D721Med (cell line): ENCODE results near the gene OR2AT4.

Source experiments
- DNase-seq: peaks from one replicate; pipeline ENCODE4 v3.0.0; 2011; ENCODE audit warnings: low spot score; ENCODE audit not compliant: insufficient read length
- FAIRE-seq: peaks from 2 replicates; lab custom pipeline; 2011; peaks lifted over from hg19 to GRCh38; lab: Jason Lieb, UNC
- CTCF ChIP-seq: IDR thresholded peaks from 2 replicates; pipeline ENCODE4 v1.5.1; 2012; ENCODE audit warnings: mild to moderate bottlenecking, control low read depth; ENCODE audit not compliant: insufficient read depth; ENCODE audit errors: missing control alignments

The OR2AT4 gene

GRCh38 chr11:75078233-75078632, 18.4 kb downstream of the OR2AT4 start:
- TF ChIP-seq CTCF = no peak
- no peak for FAIRE-seq
- no peak for DNase-seq

DNA sequence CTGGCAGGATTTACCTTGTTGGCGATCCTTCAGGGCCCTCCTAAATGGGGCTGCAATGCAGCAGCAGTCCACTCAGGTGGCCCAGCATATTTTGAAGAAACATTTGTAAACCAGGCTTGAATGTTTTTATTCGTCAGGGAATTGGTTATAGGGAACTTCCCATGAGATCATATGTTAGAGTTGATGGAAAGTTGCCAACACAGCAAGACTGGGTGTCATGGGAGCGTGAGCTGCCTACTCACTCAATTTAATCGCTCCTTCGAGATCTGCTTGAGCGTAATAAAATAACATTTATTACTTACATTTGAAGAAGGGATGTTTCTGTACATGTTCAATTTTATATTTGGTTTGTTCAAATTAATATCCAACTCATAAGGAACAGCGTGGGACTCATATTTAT, 19.4 kb downstream of the OR2AT4 start:
- no peak for DNase-seq
- no peak for FAIRE-seq
- no peak for TF ChIP-seq CTCF

GRCh38 chr11:75076671-75077070, 20.0 kb downstream of the OR2AT4 start:
- TF ChIP-seq CTCF = no peak
- FAIRE-seq (no peak), DNase-seq (no peak)

- no peak for TF ChIP-seq CTCF
- no peak for FAIRE-seq
- no peak for DNase-seq
These were observed 23.1 kb downstream of the OR2AT4 start for GRCh38 chr11:75073459-75074190.

DNA sequence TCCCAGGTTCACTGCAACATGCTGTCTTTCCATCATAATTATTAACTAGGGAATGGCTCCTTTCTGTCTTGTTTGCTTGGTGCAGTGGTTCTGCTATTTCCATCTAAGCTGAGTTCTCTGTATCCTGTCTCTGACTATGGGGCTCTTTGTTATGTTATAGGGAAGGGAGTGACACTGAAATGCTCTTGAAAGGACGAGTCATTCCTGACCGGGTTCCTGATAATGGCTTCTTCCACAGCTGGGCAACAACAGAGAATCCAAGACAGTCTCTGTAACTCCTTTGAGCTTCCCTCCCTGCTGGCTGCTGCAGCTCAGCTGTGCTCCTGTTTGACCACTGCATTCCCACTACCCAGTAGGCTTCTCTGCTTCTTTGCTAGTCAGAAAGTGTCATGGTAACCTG, 24.1 kb downstream of the OR2AT4 start:
- DNase-seq (no peak), FAIRE-seq (no peak)
- no peak for TF ChIP-seq CTCF

DNA sequence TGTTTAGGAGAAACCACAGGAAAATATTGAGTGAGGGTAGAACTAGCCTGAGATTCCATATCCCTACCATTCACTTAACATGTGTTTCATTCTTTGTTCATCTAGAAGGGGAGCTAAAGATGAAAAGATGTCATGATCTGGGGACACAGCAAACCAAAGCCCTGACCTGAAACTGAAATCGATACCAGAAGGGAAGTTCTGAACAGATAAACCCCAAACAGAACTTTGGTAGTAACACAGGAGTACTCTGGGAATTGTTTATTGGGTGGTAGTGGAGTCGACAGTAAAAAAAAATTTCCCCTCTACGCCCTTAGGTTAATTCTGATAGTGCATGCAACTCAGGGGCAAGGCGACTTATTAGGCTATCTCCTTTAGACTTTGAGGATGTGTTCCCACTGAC, 27.2 kb downstream of the OR2AT4 start:
- DNase-seq (no peak), FAIRE-seq (no peak)
- no peak for TF ChIP-seq CTCF

DNA sequence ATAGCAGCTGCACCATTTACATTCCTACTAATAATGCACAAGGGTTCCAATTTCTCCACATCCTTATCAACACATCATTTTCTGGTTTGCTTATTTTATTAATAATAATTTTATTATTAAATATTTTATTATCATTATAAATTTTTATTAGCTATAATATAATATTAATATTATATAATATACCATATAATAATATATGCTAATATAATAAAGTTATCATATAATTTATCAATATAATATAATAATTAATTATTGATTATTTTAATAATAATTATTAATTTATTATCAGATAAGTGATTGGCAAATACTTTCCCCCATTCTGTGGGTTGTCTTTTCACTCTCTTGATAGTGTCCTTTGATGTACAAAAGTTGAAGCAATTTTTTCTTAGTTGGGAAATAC, 27.7 kb downstream of the OR2AT4 start:
- DNase-seq = no peak
- FAIRE-seq = no peak

More for the DNA sequence above, 27.7 kb downstream of the OR2AT4 start:
- no peak for TF ChIP-seq CTCF
